Measurements from ENCODE around the gene PRMT5.

- TF ChIP-seq L3MBTL2 (conservative IDR thresholded peaks at IDR 0.05) = peak; percentile 97
- TF ChIP-seq LEF1 (IDR thresholded peaks at IDR 0.05; ENCODE audit: borderline replicate concordance) = no peak
- TF ChIP-seq SUZ12 (IDR thresholded peaks at IDR 0.05) = no peak
- TF ChIP-seq CTBP1 (IDR thresholded peaks at IDR 0.05; ENCODE audit: borderline replicate concordance) = no peak
- TF ChIP-seq, protein P1, sequence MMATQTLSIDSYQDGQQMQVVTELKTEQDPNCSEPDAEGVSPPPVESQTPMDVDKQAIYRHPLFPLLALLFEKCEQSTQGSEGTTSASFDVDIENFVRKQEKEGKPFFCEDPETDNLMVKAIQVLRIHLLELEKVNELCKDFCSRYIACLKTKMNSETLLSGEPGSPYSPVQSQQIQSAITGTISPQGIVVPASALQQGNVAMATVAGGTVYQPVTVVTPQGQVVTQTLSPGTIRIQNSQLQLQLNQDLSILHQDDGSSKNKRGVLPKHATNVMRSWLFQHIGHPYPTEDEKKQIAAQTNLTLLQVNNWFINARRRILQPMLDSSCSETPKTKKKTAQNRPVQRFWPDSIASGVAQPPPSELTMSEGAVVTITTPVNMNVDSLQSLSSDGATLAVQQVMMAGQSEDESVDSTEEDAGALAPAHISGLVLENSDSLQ (IDR thresholded peaks at IDR 0.05) = no peak
- TF ChIP-seq HDGF (IDR thresholded peaks at IDR 0.05; ENCODE audit: borderline replicate concordance) = no peak
- no peak for TF ChIP-seq ELF4 (IDR thresholded peaks at IDR 0.05)
- TF ChIP-seq BHLHE40 (IDR thresholded peaks at IDR 0.05; ENCODE audit: borderline replicate concordance) = no peak
- TF ChIP-seq ZNF384 (IDR thresholded peaks at IDR 0.05) = no peak
- no peak for TF ChIP-seq NFRKB (IDR thresholded peaks at IDR 0.05)
- no peak for TF ChIP-seq SP1 (IDR thresholded peaks at IDR 0.05)
- no peak for TF ChIP-seq TARDBP (IDR thresholded peaks at IDR 0.05)
- TF ChIP-seq FOXM1 (IDR thresholded peaks at IDR 0.05; ENCODE audit: borderline replicate concordance) = no peak
Measured at GRCh38 chr14:22886500-22887259, 42.5 kb downstream of the PRMT5 start.

Measured in HEK293T (cell line).